WTC11 (cell line): ENCODE measurements around the gene USP15. TPM values are rescaled to one million over a fixed set of nuclear protein-coding genes. Genes with fewer than 3 reads are reported as not detected.

Experiments
- ATAC-seq: fragments of 200-7000 bp; cut with Tn5 transposase; 2 replicates; pipeline ENCODE4 v1.10.0; 2021; ENCODE audit warnings: mild to moderate bottlenecking, moderate library complexity
- CTCF ChIA-PET: fragments of 300-600 bp; sonication (Branson Sonifier 250); formaldehyde crosslinking; loops from one replicate; lab custom pipeline; 2021; ENCODE audit warnings: antibody characterized with exemption; lab: Charles Lee
- POLR2A ChIA-PET: fragments of 350-600 bp; sonication (Branson Sonifier 250); formaldehyde crosslinking; loops from one replicate; lab custom pipeline; 2021; ENCODE audit warnings: antibody characterized with exemption; lab: Charles Lee
- DNase-seq: peaks from one replicate; pipeline ENCODE4 v3.0.0; 2021; ENCODE audit warnings: low spot score
- H3K27ac Mint-ChIP-seq: 2 replicates; pipeline ENCODE4 v1.8.0; 2021; ENCODE audit warnings: mixed read lengths
- H3K27me3 Mint-ChIP-seq: 2 replicates; pipeline ENCODE4 v1.8.0; 2021; ENCODE audit warnings: low read depth, mild to moderate bottlenecking, moderate library complexity, mixed read lengths
- H3K36me3 Mint-ChIP-seq: 2 replicates; pipeline ENCODE4 v1.8.0; 2021; ENCODE audit warnings: mixed read lengths
- H3K4me1 Mint-ChIP-seq: 2 replicates; pipeline ENCODE4 v1.8.0; 2022; ENCODE audit warnings: mixed read lengths
- H3K4me3 Mint-ChIP-seq: 2 replicates; pipeline ENCODE4 v1.8.0; 2021; ENCODE audit warnings: mild to moderate bottlenecking, moderate library complexity, mixed read lengths
- H3K9me3 Mint-ChIP-seq: 2 replicates; pipeline ENCODE4 v1.8.0; 2021; ENCODE audit warnings: mixed read lengths
- CBFB ChIP-seq: sonication (generic); formaldehyde crosslinking; IDR thresholded peaks from 2 replicates; pipeline ENCODE4 v1.8.1; 2022; ENCODE audit warnings: mild to moderate bottlenecking, low read depth, missing genetic modification reagents
- CREM ChIP-seq: sonication (generic); formaldehyde crosslinking; IDR thresholded peaks from 2 replicates; pipeline ENCODE4 v1.8.1; 2022; ENCODE audit warnings: mild to moderate bottlenecking, missing genetic modification reagents, moderate library complexity
- GABPB1 ChIP-seq: sonication (generic); formaldehyde crosslinking; IDR thresholded peaks from 2 replicates; pipeline ENCODE4 v1.8.1; 2023; ENCODE audit warnings: mild to moderate bottlenecking, missing genetic modification reagents
- MYBL2 ChIP-seq: sonication (generic); formaldehyde crosslinking; IDR thresholded peaks from 2 replicates; pipeline ENCODE4 v1.8.1; 2023; ENCODE audit warnings: mild to moderate bottlenecking, moderate library complexity, missing genetic modification reagents
- NR2C2 ChIP-seq: sonication (generic); formaldehyde crosslinking; IDR thresholded peaks from 2 replicates; pipeline ENCODE4 v1.8.0; 2022; ENCODE audit warnings: mild to moderate bottlenecking, missing genetic modification reagents
- TEAD1 ChIP-seq: sonication (generic); formaldehyde crosslinking; IDR thresholded peaks from 2 replicates; pipeline ENCODE4 v1.8.0; 2022; ENCODE audit warnings: mild to moderate bottlenecking, missing genetic modification reagents
- TEAD4 ChIP-seq: sonication (generic); formaldehyde crosslinking; IDR thresholded peaks from 2 replicates; pipeline ENCODE4 v1.8.0; 2022; ENCODE audit warnings: mild to moderate bottlenecking, missing genetic modification reagents
- TP53 ChIP-seq: sonication (generic); formaldehyde crosslinking; IDR thresholded peaks from 2 replicates; pipeline ENCODE4 v1.8.1; 2023; ENCODE audit warnings: mild to moderate bottlenecking, missing genetic modification reagents
- ZNF416 ChIP-seq: fragments of 250-450 bp; sonication (Bioruptor Pico); IDR thresholded peaks from 2 replicates; pipeline ENCODE4 v1.9.0; 2021; ENCODE audit warnings: mild to moderate bottlenecking, inconsistent platforms
- ZNF423 ChIP-seq: fragments of 250-450 bp; sonication (Bioruptor Pico); IDR thresholded peaks from 2 replicates; pipeline ENCODE4 v2.1.2; 2022; ENCODE audit warnings: mild to moderate bottlenecking, moderate library complexity
- total RNA-seq: library from RNA; stranded (reverse); gene quantifications from 3 replicates; pipeline ENCODE4 v1.2.3, GENCODE V29; 2021
- TF ChIP-seq, protein P1 (sequence below): fragments of 250-450 bp; sonication (Bioruptor Pico); conservative IDR thresholded peaks from 2 replicates; pipeline ENCODE4 v1.9.0; 2021; ENCODE audit warnings: mild to moderate bottlenecking
- TF ChIP-seq, protein P2 (sequence below): fragments of 250-450 bp; sonication (Bioruptor Pico); IDR thresholded peaks from 2 replicates; pipeline ENCODE4 v1.8.0; 2021; ENCODE audit warnings: mild to moderate bottlenecking
- TF ChIP-seq, protein P3 (sequence below): fragments of 250-450 bp; sonication (Bioruptor Pico); IDR thresholded peaks from 2 replicates; pipeline ENCODE4 v2.1.2; 2022; ENCODE audit warnings: mild to moderate bottlenecking, moderate library complexity
- TF ChIP-seq, protein P4 (sequence below): sonication (generic); formaldehyde crosslinking; IDR thresholded peaks from 2 replicates; pipeline ENCODE4 v1.8.0; 2023; ENCODE audit warnings: missing genetic modification reagents, mild to moderate bottlenecking, borderline replicate concordance
- TF ChIP-seq, protein P5 (sequence below): sonication (generic); formaldehyde crosslinking; IDR thresholded peaks from 2 replicates; pipeline ENCODE4 v1.8.1; 2022; ENCODE audit warnings: mild to moderate bottlenecking, moderate library complexity, missing genetic modification reagents
- TF ChIP-seq, protein P6 (sequence below): sonication (generic); formaldehyde crosslinking; IDR thresholded peaks from 2 replicates; pipeline ENCODE4 v1.8.1; 2022; ENCODE audit warnings: low read depth, mild to moderate bottlenecking, moderate library complexity, missing genetic modification reagents, borderline replicate concordance
- TF ChIP-seq, protein P7 (sequence below): sonication (generic); formaldehyde crosslinking; IDR thresholded peaks from 2 replicates; pipeline ENCODE4 v1.8.0; 2022; ENCODE audit warnings: mild to moderate bottlenecking, missing genetic modification reagents

USP15 gene
- total RNA-seq, 1 experiment from 2014 or later = 37.2 TPM

DNA sequence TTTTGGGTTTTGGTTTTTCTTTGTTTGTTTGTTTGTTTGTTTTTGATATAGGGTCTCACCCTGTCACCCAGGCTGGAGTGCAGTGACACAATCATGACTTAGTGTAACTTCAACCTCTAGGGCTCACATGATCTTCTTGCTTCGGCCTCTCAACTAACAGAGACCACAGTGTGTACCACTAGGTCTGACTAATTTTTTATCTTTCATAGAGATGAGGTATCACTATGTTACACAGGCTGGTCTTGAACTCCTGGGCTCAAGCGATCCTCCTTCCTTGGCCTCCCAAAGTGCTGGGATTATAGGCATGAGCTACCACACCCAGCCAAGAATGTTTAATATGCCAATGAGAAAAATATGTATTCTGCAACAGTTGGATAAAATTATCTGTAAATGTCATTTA, 29.6 kb upstream of the USP15 start:
- no peak for TF ChIP-seq TEAD1 (CRISPR knock-in tag)
- TF ChIP-seq, protein P1, sequence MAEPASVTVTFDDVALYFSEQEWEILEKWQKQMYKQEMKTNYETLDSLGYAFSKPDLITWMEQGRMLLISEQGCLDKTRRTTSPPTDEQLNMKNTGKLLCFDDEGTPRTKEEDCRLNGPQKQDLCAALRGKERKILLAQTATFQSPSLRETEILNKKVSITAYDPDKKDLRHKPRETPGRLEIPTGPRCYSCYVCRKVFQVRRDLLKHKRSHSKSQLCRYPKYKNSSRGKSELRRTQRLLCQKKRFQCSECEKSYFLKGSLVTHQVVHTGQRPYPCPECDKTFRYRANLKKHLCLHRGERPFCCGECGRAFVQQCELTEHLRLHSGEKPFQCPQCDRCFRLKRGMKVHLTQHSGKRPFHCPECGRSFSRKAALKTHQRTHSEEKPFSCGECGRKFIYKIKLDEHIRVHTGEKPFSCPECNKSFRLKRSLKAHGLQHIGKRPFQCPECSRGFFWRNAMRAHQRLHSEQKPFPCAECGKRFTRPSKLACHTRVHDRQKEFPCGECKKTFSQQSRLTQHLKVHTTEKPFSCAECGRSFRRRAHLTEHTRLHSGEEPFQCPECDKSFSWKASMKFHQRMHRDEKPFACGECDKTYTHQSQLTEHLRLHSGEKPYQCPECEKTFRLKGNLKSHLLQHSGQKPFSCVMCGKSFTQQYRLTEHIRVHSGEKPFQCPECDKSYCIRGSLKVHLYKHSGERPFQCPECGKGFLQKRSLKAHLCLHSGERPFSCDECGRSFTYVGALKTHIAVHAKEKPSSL = no peak
- TF ChIP-seq NR2C2 (CRISPR knock-in tag) = no peak
- TF ChIP-seq, protein P2, sequence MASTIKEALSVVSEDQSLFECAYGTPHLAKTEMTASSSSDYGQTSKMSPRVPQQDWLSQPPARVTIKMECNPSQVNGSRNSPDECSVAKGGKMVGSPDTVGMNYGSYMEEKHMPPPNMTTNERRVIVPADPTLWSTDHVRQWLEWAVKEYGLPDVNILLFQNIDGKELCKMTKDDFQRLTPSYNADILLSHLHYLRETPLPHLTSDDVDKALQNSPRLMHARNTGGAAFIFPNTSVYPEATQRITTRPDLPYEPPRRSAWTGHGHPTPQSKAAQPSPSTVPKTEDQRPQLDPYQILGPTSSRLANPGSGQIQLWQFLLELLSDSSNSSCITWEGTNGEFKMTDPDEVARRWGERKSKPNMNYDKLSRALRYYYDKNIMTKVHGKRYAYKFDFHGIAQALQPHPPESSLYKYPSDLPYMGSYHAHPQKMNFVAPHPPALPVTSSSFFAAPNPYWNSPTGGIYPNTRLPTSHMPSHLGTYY = no peak
- TF ChIP-seq, protein P3, sequence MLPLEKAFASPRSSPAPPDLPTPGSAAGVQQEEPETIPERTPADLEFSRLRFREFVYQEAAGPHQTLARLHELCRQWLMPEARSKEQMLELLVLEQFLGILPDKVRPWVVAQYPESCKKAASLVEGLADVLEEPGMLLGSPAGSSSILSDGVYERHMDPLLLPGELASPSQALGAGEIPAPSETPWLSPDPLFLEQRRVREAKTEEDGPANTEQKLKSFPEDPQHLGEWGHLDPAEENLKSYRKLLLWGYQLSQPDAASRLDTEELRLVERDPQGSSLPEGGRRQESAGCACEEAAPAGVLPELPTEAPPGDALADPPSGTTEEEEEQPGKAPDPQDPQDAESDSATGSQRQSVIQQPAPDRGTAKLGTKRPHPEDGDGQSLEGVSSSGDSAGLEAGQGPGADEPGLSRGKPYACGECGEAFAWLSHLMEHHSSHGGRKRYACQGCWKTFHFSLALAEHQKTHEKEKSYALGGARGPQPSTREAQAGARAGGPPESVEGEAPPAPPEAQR (CRISPR knock-in tag) = no peak
- TF ChIP-seq ZNF423 (CRISPR knock-in tag) = no peak
- no peak for TF ChIP-seq ZNF416
- TF ChIP-seq GABPB1 (CRISPR knock-in tag) = no peak
- TF ChIP-seq, protein P4, sequence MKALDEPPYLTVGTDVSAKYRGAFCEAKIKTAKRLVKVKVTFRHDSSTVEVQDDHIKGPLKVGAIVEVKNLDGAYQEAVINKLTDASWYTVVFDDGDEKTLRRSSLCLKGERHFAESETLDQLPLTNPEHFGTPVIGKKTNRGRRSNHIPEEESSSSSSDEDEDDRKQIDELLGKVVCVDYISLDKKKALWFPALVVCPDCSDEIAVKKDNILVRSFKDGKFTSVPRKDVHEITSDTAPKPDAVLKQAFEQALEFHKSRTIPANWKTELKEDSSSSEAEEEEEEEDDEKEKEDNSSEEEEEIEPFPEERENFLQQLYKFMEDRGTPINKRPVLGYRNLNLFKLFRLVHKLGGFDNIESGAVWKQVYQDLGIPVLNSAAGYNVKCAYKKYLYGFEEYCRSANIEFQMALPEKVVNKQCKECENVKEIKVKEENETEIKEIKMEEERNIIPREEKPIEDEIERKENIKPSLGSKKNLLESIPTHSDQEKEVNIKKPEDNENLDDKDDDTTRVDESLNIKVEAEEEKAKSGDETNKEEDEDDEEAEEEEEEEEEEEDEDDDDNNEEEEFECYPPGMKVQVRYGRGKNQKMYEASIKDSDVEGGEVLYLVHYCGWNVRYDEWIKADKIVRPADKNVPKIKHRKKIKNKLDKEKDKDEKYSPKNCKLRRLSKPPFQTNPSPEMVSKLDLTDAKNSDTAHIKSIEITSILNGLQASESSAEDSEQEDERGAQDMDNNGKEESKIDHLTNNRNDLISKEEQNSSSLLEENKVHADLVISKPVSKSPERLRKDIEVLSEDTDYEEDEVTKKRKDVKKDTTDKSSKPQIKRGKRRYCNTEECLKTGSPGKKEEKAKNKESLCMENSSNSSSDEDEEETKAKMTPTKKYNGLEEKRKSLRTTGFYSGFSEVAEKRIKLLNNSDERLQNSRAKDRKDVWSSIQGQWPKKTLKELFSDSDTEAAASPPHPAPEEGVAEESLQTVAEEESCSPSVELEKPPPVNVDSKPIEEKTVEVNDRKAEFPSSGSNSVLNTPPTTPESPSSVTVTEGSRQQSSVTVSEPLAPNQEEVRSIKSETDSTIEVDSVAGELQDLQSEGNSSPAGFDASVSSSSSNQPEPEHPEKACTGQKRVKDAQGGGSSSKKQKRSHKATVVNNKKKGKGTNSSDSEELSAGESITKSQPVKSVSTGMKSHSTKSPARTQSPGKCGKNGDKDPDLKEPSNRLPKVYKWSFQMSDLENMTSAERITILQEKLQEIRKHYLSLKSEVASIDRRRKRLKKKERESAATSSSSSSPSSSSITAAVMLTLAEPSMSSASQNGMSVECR = no peak
- TF ChIP-seq CREM (CRISPR knock-in tag) = no peak
- TF ChIP-seq, protein P5, sequence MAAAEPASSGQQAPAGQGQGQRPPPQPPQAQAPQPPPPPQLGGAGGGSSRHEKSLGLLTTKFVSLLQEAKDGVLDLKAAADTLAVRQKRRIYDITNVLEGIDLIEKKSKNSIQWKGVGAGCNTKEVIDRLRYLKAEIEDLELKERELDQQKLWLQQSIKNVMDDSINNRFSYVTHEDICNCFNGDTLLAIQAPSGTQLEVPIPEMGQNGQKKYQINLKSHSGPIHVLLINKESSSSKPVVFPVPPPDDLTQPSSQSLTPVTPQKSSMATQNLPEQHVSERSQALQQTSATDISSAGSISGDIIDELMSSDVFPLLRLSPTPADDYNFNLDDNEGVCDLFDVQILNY (CRISPR knock-in tag) = no peak
- no peak for TF ChIP-seq TEAD4 (CRISPR knock-in tag)
- TF ChIP-seq CBFB = no peak
- H3K4me3 Mint-ChIP-seq = no peak overlapping the region
- no peak overlapping the region for H3K27ac Mint-ChIP-seq
- DNase-seq = no peak
- ChIA-PET CTCF (interaction anchor here (1.5 kb wide), 1 partner anchor 20 kb away, joined by 4 read pairs; no protein-coding TSS in a partner anchor), POLR2A (no interaction called here)
- no peak for ATAC-seq
- H3K4me1 Mint-ChIP-seq = no peaks in the 10 kb centered on the region
- H3K36me3 Mint-ChIP-seq = no peaks in the 10 kb centered on the region
- H3K9me3 Mint-ChIP-seq = peaks cover 3% of the 10 kb centered on the region
- H3K27me3 Mint-ChIP-seq = no peaks in the 10 kb centered on the region

DNA sequence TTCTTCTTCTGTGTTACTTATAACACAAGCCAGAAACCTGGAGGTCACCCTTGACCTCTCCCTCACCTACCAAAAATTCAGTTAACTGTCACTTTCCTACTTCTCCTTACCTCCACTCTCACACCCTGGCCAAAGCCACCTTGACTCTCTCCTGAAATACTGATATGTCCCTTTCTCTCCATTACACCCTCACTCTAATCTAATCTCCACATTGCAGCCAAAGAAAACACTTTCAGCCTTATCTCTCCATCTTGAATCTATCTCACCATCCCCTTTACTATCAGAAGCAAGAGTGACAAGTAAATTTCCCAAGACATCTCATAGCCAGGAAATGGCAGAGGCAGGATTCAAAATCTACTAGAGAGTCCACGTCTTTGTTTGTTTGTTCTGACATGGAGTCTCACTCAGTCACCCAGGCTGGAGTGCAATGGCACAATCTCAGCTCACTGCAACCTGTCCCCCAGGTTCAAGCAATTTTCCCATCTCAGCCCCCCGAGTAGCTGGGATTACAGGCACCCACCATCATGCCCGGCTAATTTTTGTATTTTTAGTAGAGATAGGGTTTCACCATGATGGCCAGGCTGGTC, 28.0 kb upstream of the USP15 start:
- Mint-ChIP-seq H3K27me3 (no peaks in the 10 kb centered on the region), H3K27ac (no peak overlapping the region), H3K36me3 (no peaks in the 10 kb centered on the region), H3K9me3 (peaks cover 11% of the 10 kb centered on the region), H3K4me1 (no peaks in the 10 kb centered on the region), H3K4me3 (no peak overlapping the region)
- DNase-seq (no peak), ATAC-seq (no peak)
- CTCF ChIA-PET = interaction anchor here (0.7 kb wide), 1 partner anchor 853 kb away, joined by 4 read pairs; no protein-coding TSS in a partner anchor
- no peak for TF ChIP-seq CREM (CRISPR knock-in tag)
- no peak for TF ChIP-seq MYBL2
- TF ChIP-seq, protein P6, sequence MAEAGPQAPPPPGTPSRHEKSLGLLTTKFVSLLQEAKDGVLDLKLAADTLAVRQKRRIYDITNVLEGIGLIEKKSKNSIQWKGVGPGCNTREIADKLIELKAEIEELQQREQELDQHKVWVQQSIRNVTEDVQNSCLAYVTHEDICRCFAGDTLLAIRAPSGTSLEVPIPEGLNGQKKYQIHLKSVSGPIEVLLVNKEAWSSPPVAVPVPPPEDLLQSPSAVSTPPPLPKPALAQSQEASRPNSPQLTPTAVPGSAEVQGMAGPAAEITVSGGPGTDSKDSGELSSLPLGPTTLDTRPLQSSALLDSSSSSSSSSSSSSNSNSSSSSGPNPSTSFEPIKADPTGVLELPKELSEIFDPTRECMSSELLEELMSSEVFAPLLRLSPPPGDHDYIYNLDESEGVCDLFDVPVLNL = no peak
- no peak for TF ChIP-seq ZNF416
- TF ChIP-seq, protein P7, sequence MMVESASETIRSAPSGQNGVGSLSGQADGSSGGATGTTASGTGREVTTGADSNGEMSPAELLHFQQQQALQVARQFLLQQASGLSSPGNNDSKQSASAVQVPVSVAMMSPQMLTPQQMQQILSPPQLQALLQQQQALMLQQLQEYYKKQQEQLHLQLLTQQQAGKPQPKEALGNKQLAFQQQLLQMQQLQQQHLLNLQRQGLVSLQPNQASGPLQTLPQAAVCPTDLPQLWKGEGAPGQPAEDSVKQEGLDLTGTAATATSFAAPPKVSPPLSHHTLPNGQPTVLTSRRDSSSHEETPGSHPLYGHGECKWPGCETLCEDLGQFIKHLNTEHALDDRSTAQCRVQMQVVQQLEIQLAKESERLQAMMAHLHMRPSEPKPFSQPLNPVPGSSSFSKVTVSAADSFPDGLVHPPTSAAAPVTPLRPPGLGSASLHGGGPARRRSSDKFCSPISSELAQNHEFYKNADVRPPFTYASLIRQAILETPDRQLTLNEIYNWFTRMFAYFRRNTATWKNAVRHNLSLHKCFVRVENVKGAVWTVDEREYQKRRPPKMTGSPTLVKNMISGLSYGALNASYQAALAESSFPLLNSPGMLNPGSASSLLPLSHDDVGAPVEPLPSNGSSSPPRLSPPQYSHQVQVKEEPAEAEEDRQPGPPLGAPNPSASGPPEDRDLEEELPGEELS (CRISPR knock-in tag) = no peak
- TF ChIP-seq TP53 (CRISPR knock-in tag) = no peak
- POLR2A ChIA-PET = no interaction called here
